ENCODE results near the gene LKAAEAR1.

LKAAEAR1 gene

DNA sequence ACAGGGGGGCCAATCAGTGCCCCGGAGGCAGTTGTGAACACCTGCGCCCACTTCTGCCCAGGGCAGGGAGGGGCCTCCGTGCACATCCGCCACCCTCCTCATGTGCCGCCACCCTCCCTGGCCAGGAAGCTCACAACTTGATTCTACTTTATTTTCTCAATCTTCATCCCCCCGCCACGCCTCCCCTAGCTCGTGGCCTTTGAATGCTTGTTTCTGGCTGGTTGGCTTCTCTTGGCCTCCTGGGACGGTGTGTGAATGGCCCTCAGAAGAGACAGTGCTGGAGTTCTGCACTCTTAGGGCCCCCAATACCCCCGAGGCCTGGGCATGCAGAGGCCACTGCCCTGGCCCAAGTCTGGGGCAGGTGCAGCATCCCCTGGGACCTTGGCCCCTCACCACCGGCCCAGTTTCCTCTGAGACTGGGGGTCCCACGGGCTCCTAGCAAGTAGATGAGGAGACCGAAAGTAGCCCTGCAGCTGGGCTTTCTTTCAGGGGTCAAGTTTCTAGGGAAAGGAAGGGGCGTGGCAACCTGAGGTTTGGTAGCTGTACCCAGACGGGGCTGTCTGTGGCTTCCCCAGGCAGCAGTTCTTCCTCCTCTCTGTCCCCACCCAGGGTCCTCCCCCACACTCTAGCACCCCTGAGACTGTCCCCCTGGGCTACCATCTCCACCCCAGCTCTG lies 6.2 kb downstream of the LKAAEAR1 start:
- peak; percentile 45 for DNase-seq

DNA sequence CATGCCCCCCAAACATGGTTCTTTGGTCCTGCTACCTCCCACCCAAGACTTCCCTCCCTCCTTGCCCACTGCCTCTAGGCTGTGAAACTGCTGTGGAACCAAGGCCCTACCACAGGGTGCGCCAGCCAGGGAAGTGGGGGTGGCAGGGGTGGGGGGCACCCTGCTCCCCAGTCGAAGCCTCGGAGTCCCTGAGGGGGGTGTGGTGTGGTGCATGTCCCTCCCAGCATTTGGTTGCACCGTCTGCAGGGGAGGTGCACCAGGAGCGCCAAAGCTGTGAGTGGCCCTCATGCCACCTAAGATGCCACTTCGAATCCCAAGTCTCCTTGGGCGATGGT lies 6.7 kb downstream of the LKAAEAR1 start:
- DNase-seq, result peak; percentile 29

DNA sequence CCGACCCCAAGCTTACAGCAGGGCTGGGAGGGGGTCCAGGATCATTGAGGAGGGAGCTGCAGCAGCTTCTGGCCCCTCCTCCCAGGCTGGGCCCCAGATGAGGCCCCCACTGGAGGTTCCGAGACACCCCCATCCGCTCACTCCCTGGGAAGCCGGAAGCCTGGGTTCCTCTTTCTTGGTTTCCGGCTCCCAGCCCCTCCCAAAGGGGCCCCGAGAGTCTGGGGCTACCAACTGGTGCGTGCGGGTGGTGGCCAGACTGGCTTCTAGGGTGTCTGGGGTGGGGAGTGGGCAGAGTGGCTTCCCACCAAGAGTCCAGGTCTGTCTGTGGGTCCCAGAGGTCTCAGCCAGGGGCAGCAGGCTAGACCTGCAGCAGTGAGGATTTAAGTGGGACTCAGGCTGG lies 7.1 kb downstream of the LKAAEAR1 start:
- peak; percentile 39 for DNase-seq

DNA sequence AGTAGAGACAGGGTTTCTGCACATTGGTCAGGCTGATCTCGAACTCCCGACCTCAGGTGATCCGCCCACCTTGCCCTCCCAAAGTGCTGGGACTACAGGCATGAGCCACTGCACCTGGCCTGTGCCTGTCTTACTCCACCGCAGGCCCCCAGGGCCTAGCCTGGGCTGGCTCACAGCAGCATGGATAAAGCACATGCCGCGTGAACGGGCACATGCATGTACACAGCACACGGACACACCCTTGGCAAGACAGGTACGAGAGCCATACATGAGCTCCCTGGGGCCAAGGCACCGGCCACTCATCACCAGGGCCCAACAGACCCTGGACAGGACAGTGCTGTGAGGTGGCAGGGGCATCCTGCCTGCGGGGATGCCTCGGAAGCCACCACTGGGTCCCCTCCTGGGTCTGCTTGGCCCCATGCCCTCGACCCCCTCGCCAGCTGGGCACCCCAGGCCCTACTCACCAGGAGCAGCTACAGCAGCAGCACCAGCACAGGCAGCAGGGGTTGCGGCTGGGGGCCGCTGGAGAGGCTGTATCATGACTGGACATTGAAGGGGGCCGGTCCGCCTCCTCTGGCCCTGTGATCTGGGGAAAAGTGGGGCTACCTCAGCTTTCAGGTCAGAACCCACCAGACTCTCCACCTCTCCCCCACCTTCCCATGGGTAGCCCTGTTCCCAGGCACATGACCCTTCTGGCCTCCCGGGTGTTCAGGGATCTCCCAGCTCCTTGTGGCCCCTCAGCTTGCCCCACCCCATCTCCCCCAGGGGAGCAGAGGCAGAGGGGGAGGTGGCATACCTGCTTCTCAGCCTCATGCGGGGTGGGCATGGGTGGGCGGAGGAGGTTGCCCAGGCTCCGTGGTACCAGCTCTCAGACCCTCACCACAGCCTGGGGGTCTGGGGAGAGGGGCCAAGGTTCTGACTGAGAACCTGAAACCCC lies 7.9 kb downstream of the LKAAEAR1 start:
- DNase-seq, result peak; percentile 42

DNA sequence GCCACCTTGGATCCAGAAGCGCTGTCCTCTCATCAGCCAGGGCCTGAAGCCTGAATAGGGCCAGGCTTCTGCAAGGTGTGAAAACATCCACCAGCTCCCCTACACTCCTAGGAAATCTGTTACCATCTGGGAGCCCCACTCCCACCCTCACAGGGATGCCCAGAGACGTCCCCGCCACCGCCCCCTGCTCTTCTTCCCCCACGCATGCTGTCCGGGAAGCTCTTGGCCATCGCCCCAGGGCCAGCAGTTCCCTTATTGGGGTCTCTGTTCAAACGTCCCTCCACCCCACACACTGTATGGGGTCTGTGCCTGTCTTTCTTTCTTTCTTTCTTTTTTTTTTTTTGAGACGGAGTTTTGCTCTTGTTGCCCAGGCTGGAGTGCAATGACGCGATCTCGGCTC lies 8.6 kb downstream of the LKAAEAR1 start:
- DNase-seq, result no peak

DNA sequence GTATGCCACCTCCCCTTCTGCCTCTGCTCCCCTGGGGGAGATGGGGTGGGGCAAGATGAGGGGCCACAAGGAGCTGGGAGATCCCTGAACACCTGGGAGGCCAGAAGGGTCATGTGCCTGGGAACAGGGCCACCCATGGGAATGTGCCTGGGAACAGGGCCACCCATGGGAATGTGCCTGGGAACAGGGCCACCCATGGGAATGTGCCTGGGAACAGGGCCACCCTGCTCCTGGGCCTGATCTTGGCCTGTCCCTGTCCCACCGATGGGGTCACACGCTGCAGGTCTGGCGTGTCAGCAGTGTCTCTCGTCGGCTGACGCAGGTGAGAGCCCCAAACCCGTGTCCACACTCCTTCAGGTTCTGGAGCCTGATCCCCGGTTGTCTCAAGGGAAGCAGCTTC lies 9.2 kb downstream of the LKAAEAR1 start:
- no peak for DNase-seq

DNA sequence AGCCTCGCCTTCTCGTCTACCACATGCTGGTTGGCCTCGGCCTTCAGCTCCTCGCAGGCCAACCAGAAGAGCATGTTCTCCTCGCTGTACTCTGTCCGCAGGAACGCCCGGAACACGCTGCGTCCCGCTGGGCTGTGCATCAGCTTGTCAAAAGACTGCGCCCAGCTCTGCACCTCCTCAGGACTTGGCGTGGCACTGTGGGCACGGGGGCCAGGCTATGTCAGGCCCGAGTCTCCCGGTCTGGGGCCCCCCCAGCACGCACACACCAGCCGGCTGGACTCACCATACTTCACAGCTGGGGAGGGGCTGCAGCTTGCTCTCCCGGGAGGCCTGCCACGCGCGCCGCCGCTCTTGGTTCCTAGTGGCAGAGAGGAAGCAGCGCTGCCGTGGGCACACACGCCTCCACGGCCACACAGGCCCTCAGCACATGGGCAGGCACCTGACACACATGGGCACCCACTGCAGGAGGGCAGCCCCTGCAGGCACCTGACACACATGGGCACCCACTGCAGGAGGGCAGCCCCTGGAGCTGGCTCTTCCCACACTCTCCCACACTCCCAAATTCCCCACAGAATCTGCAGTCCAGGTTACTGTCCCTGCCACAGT lies 9.9 kb downstream of the LKAAEAR1 start:
- peak; percentile 29 for DNase-seq

DNA sequence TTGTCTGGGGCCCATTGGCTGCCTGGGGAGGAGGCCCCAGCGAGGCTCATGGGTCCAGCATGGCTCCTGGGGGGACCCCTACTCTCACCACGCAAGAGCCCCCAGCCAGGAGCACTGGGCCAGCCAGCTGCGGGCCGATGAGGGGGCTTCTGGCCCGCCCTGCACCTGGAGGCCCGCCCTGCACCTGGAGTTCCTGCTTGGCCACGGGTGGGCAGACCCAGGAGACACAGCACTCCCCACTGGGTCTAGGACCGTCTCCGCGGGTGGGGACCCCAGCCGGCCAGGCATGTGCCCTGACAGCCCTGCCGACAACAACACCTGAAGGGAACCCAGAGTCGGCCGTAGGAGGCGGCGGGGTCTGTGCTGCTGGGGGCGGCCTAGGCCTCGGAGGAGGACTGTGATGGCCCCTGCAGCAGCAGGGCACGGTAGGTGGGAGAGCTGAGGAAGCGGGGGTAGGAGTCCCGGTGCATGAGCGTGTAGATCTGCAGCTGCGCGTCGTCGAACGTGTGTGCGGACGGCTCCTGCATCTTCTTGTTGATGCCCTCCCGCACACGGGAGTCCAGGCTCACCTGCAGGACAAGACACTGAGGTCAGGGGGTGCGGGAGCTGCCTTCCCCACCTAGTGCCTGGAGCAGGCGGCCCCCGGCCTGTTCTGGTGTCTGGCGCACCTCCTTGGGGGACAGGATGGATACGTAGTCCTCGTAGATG lies 10.6 kb downstream of the LKAAEAR1 start:
- DNase-seq, result peak; percentile 34

DNA sequence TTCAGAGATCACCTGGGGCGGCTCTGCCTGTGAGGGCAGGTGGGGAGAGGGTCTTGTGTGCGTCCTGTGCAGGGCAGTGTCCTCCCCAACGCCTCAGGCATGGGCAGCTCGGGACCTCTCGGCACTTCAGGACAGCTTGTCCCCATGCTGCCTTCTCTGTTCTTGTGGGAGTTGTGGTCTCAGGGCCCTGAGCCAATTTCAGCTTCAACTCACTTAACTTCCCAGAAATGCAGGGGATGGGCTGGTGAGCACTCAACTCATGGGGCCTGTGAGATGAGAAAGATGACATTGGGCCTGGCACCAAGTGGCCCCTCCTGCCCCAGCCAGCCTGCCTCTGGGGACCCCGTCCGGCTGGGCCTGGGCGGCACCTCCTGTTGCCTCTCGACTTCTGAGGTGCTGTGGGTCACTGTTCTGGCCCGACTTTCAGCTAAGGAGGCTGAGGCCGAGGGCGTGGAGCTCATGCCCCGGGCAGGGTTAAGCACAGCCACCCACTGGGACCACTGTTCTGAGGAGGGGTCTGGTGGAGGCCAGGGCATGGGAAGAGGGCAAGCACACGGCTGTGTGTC lies 11.6 kb downstream of the LKAAEAR1 start:
- DNase-seq, result no peak

DNA sequence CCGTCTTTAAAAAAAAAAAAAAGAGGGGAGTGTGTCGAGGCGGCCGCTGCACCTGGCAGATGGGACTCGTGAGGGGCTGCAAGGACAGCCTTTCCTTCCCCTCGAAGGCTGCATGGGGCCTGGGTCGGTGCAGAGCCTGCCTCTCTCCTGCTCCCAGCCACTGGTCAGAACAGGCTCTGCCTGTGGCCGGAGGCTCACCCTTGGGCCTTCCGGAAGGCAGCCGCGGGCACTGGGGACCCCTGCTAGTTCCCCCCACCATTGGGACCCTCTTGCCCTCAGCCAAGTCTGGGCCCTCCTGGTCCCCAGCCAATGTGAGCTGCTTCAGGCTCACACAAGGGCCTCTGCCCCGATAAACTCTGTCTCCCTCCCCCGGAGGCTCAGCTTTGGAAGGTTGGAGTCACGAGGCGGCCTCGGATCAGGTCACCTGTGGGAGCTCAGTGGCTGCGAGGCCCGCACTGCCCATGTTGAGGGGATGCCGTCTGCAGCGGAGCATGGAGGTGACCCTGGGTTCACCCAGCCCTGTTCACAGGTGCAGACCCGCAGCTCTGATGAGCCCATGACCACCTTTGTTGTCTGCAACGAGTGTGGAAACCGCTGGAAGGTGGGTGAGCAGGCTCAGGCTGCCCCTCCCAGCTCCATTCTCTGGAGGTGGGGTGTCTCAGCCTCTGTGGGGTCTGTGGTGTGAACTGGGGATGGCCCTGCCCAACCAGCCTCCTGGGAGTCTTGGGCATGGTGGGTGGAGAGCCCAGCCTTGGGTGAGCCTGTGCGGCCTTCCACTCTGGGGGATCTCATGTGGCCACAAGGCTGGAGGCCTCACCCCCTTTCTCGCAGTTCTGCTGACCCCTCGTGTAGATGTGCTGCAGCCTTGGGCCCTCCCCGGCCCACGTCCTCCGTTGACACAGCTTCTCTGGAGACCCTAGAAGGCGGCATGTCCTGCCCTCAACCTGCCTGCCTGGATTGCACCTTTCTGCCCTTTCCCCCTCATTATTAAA lies 12.6 kb downstream of the LKAAEAR1 start:
- DNase-seq, result no peak

DNA sequence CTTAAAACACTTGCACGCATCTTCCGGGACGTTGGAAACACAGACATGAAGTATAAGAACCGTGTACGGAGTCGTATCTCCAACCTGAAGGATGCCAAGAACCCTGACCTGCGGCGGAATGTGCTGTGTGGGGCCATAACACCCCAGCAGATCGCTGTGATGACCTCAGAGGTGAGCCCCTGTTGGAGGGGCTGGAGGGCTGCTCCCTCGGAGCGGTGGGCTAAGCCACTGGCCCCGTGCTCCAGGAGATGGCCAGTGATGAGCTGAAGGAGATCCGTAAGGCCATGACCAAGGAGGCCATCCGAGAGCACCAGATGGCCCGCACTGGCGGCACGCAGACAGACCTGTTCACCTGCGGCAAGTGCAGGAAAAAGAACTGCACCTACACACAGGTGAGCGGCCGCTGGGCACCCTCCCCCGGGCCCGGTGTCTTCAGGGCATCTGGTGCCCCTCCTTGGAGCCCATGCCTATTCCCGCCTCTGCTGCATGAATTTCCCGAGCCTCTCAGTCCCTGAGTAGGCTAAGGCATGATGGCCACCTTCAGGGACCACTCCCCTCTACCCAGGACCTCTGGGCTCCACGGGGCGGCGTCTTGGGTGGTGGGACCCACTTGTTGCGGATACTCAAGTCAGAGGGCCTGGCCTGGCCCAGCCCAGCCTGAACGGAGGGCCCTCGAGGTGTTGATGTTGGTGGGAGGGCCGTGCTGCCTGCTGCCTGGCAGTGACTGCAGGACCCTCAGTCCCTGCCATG lies 13.8 kb downstream of the LKAAEAR1 start:
- no peak for DNase-seq

DNA sequence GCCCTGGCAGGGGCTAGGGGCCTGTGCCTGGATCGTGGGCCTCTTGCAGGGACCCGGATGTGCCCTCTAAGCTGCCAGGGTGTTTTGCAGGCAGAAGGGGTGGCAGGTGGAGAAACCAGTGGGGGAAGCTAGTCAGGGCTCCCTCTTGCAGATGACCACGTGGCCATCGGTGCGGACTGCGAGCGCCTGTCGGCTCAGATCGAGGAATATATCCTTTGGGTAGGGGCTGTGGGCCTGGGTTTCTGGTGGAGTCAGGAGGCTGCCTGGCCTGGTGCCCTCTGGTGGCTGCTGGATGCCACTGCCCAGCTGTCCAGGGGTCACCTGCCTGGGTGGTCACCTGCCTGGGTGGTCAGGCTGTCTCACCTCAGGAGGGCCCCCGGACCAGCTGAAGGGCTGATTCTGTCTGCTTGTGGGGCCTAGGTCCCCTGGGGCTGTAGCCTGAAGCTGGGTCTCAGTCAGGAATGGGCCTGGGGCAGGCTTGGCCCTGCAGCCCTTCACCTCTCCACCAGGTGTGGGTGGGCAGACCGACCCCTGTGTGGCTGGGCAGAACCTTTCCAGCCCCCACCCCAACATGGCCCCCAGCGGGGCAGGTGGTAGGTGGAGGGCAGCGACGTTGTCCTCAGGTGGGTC lies 14.5 kb downstream of the LKAAEAR1 start:
- peak; percentile 67 for DNase-seq

DNA sequence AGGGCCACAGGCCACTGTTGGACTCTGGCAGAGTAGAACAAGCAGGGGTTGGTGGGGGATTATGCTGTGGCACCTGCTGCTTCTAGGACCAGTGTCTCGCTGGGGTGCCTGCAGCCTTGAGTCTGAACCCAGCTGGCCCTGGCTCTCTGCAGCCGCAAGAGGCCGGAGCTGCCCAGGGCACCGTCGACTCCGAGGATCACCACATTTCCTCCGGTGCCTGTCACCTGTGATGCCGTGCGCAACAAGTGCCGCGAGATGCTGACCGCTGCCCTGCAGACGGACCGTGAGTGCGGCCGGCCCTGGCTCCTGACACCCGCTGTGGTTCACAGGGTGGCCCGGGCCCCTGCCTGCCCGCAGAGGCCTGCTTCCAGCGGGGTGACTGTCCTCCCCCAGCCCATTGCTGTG lies 15.0 kb downstream of the LKAAEAR1 start:
- DNase-seq, result no peak

DNA sequence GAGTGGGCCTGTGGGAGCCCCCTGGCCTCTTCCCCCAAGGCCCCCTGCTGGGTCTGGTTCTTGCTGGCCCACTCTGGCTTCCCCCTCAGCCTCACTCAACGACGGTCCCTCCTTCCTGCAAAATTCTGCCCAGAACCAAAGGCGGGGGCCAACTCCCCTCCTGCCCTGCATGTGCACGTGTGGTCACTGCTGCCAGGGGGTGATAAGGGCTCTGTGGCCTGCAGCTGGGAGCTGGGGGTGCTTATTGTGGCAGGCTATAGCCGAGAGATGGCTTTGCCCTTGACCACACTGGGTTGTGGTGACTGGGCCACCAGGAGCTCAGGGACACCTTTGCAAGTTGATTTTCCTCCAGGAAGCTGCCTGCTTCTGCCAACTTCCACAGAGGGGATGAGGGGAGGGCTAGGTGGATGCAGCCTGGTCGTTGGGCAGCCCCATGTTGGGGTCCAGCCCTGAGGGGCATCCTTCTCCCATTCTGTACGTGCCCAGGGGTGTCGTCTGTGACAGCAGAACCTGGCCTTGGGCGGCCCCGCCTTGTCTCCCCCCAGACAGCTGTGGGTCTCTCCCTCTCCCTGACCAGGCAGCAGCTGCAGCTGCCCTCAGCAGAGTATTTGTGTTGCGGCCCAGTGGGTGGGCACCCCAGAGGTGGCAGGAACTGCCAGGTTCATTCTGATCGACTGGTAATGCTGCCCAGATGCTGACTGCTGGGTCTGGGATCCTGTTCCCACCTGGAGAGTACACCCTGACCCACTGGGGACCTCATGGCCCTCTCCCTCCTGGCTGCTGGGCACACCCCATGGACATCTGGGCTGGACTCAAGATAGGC lies 15.6 kb downstream of the LKAAEAR1 start:
- DNase-seq, result peak; percentile 38

DNA sequence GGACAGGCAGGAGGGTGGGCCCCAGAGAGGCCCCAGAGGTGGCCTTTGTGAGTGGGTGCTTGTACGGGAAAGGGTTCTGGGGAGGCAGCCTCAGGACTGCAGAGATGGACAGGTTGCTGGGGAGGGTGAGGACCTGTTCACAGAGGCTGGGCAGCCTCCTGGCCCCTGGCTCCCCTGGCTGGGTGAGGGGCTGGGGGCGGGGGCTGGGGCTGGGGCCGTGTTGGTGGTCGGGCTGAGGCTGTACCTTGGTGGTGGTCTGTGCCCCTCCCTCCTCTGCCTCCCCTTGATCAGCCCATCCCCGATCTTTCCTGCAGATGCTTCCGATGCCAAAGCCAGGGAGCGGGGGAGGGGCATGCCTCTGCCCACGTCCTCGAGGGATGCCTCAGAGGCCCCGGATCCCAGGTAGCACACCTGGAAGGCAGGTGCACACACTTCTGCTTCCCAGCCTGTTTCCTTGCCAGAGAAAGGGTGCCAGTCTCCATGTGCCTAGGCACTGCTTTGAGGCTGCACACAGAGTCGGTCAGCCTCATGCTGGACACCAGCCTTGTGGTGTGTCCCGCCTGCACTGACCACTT lies 16.4 kb downstream of the LKAAEAR1 start:
- peak; percentile 35 for DNase-seq

DNA sequence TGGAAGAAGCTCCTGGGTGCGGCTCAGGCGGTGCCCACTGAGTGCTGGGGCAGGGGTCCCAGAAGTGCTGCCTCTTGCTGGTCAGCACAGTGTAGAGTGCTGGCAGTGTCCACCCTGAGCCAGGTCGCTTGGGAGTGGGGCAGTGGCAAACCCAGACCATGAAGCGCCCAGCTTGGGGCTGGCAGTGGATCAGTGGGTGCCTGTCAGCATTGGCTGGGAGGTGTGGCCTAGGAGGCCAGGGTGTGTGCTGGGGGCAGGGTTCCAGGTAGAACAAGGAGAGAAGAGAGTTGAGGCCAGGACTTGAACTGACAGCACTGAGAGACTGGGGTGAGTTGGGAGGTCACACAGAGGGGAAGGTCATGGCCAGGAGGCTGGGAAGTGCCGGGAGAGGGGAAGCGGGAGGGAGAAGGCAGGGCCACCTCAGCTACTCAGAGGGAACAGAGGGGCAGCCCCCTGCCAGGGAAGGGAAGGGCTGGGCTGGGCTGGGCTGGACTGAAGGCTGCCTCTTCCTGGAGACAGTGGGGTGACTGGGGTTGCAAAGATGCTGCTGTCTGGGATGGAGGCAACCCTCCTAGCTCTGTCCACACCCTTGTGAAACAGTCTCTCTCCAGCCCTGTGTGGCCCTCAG lies 17.1 kb downstream of the LKAAEAR1 start:
- DNase-seq, result no peak

DNA sequence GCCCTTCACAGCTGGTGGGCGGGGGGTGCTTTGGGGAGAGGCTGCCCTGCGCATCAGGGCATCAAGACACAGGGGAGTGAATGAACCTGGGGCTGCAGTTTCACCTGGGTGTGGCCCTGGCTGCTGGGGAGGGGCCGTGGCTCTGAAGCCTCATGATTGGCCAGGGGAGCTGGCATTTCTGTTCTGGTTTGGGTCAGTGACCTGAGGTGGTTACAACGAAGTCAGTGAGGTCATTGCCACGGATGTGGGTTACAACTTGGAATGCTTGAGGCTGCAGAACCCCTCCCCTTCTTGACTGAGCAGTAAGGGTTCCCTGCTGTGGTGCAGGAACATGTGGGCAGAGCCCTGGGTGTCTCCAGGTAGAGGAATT lies 18.2 kb downstream of the LKAAEAR1 start:
- DNase-seq, result no peak

Measured in left hindlimb (tissue), 1 donor.